RCC 7860 (cell line): ENCODE measurements around the gene PLEKHG5.

Experiments used
- DNase-seq: peaks from one replicate; pipeline ENCODE4 v3.0.0-alpha.2; 2015; ENCODE audit warnings: low spot score
- FAIRE-seq: peaks from 2 replicates; lab custom pipeline; 2012; peaks lifted over from hg19 to GRCh38; lab: Jason Lieb, UNC

Gene PLEKHG5

DNA sequence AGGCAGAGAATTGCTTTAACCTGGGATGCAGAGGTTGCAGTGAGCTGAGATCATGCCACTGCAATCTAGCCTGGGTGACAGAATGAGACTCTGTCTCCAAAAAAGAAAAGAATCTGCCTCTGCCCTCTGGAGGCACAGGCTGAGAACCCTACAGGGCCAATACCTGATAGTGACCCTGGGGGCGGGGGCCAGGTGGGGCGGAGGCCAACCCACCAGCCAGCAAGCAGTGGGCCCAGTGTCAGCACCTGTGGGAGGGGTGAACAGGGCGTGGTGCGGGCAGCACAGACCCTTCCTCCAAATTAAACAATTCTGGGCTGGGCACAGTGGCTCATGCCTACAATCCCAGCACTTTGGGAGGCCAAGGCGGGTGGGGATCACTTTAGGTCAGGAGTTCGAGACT lies 19.0 kb upstream of the PLEKHG5 start:
- DNase-seq, result no peak
- FAIRE-seq, result no peak

DNA sequence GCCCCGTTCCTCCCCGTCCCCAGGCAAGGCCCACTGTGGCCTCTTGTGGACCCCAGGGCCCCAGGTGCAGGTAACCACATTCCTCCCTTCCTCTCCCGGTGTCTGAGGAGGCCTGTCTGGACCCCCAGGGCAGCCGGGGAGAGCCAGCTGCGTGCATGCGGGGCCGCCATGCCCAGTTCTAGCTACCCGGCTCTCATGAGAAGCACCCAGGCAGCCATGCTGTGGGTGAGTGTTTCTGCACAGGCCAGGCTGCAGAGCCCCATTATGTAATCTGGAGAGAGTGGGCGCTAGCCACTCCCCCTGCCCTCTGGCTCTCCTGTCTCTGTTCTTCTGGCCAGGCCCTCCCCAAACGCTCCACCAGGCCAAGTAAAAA lies 18.4 kb upstream of the PLEKHG5 start:
- no peak for DNase-seq
- FAIRE-seq, result no peak

DNA sequence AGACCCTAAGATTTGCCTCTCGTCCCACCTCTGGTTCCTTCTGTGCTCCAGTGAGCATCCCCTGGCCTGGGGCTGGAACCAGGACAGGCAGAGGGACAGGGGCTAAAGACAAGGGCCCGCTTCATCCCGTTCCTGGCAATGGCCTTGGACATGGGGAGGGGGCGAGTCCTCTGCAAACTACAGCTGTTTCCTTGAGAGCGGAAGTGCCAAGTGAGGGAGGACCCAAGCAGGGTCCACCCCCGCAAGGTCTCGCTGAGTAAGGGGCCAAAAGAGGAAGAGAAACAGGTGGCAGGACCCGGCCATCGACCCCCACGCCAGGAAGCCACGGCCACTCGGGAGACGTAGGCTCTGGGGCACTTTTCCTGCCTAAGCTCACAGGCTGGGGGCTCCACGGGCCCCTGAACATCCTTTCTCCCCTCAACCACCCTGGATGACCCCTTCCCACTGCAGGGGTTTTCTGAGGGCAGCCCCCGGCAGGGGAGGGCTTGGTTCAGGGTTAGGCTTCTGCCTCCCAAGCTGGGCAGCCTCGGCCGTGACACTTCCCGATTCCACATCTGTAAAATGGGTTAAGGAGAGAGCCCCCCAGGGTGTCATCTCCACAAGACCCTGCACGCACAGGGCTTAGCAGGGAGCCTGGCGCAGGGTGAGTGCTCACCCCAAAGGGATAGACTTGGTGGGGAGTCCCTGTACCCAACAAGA lies 17.9 kb upstream of the PLEKHG5 start:
- FAIRE-seq (no peak), DNase-seq (no peak)

DNA sequence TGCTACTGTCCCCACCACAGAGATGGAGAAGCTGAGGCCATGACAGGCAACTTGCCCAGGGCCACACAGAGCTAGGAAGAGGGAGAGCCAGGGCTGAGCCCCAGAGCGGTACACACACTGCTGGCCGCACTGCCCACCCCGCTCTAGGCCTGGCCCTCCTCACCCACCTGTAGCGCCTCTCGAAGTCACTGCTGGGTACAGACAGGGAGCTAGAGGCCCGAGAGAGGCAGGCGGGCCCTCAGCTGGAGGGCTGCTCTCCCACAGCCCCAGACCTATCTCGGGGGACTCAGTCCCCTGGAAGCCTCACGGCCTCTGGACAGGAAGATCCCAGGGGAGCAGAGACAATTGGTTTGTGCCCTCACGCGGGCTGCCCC lies 17.3 kb upstream of the PLEKHG5 start:
- DNase-seq (no peak), FAIRE-seq (no peak)

DNA sequence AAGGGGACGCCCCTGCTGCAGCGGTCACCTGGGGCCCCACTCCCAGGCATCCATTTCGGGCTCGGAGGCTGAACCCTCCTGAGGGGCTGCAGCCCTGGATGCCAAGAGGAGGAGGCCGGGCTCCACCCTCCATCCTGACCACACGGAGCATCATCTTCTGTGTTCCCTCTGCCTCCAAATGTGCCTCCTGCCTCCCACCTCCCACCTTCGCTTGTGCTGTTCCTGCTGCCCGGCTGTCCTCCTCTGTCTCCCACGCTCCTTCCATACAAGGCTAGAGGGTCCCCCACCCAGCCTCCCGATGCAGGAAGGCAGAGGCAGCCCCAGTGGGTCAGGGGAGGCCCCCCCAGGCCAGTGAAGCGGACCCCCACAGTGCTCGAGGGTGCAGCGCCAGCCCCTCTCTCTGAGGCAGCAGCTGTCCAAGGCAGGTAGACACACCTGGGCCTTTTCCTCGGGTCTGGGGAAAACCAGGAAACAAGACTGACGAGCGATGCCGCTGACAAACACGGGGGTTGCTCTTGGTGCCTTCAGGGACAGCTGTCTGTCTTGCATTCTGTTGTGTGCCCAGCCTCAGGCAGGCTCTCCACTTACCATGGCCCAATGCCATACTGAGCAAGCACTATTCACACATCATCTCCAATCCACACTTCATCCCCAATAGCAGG lies 16.8 kb upstream of the PLEKHG5 start:
- no peak for FAIRE-seq

DNA sequence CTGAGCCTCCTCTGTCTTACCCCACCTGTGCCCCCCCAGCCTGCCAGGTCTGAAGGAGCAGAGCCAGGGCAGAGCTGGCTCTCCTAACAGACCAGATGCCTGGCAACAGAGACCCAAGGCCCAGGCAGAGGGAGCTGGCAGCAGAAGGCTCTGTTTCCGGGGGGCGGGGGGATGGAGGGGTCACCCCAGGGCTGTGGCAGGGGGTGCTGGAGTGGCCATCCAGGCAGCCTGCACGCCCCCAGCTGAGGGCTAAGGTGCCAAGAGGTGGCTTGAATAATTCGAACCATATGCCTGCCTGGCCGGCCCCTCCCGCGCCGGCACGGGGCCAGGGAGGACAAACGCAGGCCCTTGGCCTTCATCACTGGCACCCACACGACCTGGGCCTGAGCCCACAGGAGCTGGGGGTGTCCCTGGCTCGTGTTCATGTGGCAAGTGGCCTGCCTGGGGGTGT lies 16.0 kb upstream of the PLEKHG5 start:
- DNase-seq, result no peak
- FAIRE-seq, result no peak

More for the DNA sequence above, 16.8 kb upstream of the PLEKHG5 start:
- no peak for DNase-seq

DNA sequence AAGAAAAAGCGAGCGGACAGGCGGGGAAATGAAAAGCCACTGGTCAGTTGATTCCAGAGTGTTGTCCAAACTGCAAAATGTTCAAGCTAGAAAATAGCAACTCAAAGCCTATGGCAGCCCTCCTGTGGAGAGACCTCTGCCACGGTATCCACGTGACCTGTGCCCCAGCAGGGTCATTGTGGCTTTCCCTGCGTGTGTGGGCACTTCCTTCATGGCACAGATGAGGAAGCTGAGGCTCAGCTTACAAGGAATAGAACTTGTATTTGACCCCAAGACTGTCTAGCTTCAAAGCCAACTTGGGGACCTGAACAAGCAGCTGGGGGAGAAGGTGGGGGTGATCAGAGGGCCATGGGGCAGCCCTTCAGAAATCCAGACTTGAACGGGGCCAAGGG lies 15.6 kb upstream of the PLEKHG5 start:
- FAIRE-seq, result no peak
- no peak for DNase-seq

DNA sequence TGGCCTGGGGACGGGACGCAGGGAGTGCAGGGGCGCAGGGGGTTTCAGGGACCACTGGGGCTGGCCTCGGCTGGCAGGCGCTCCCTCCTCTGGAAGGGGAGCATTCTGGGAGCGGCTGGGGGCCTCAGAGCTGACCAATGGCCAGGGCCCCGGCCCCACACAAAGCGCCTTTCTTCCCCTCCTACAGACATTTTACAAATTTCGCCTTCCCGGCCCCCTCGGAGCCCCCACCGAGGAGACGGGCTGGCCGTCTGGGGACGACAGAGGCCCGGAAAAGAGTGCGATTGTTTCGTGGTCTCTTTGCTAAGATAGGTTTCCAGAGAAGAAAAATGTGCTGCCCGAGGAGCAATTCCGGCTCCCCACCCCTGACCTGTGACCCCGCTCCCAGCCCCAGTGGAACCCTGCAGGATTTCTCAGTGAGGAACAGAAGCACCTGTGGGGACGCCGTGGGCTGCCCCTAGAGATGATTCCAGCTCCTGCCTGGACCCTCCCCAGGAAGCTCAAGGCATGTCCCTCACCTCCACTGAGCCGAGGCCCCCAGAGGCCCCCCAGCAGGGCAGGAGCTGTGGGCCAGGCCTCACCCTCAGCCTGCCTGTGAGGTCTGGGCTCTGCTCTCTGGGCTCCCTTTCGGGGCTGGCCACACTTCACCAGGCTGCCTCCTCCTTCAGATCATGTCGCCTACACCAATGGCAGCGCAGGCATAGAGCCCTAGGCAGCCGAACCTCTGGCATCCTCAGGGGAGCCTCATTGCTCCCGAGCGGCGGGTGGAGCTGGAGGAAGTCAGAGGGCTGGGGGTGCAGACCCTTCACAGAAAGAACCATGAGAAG lies 15.0 kb upstream of the PLEKHG5 start:
- no peak for DNase-seq
- no peak for FAIRE-seq

DNA sequence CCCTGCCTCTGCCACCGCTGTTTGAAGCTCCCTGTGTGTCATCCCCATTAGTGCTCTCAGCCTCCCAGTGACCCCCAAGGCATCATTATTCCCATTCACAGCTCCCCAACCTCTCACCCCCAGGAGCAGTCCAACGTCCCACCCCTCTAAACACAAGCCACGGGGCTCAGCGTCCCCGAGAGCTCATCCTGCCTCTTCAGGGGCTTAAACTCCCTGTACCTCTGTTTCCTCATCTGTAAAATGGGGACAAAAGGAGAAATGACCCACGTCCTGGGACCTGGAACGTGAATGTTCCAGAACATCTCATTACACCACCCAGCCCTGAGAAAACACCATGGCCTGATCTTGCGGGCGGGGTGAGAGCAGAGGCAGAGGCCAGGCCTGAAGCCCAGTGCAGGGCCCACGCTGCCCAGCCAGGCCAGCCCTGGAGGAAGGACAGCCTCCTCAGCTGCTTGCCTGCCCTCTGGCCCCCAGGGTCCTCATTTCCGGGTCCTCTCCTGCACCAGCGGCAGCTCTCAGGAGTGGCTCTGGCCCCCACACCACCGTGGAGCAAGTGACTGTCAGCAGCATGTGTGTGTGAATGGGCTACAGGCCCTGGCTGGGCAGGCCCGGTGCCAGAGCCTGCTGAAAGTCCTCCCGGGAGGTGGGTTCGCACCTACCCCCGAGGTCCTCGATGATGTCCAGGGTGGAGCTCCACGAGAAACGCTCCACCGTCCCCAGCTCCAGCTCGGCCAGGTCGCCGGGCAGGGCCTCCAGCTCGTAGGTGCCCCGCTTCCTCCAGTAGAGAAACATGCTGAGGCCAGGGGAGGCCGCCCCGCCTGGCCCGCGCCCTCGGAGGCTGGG lies 14.1 kb upstream of the PLEKHG5 start:
- no peak for FAIRE-seq
- no peak for DNase-seq

DNA sequence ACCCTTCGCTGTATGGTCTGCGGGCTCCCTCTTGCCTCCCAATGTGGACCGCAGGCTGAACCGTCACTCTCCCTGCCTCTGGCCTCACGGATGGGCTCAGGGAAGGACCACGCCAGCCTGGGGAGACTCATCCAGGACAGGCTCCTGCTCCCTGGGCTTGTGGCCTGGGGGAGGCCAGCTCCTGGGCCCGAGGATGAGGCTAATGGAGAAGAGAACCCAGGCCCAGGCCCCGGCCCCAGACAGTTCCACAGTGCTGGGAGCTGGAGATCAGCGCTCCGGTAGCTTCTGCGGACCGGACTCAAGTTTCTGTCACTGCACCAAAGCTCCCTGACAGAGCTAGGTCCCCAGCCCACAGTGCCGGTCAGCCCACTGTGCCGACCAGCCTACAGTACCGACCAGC lies 13.4 kb upstream of the PLEKHG5 start:
- FAIRE-seq, result no peak
- DNase-seq, result no peak

DNA sequence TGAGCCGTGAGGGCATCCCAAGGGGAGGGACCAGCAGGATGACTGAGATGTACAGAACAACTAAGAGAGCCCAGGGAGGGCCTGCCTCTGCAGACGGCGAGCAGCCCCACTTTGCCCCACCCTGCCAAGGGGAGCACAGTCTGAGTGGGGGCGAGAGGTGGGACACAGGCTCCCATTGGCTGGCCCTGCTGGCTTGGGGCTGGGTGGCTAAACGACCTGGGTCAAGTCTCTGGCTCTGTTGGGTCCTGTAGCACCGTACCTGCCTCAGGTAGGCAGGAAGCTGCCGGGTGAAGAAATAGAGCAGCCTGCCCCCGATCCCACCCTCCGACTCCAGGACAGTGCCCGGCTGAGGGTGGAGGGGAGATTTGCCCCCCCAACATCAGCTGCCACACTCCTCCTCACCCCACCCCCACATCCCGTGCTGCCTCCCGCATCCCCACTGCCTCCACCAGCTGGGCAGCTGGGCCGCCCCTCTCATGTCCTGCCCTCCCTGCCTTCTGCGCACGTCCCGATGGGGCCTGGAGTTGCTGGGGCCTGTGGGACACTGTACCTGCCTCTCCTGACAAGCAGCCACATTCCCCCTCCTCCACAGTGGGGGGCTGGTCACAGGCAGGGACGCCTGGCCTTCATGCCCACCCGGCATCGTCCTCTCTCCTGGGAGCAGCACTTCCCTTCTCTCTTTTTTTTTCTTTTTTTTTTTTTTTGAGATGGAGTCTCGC lies 12.6 kb upstream of the PLEKHG5 start:
- DNase-seq, result no peak
- no peak for FAIRE-seq

DNA sequence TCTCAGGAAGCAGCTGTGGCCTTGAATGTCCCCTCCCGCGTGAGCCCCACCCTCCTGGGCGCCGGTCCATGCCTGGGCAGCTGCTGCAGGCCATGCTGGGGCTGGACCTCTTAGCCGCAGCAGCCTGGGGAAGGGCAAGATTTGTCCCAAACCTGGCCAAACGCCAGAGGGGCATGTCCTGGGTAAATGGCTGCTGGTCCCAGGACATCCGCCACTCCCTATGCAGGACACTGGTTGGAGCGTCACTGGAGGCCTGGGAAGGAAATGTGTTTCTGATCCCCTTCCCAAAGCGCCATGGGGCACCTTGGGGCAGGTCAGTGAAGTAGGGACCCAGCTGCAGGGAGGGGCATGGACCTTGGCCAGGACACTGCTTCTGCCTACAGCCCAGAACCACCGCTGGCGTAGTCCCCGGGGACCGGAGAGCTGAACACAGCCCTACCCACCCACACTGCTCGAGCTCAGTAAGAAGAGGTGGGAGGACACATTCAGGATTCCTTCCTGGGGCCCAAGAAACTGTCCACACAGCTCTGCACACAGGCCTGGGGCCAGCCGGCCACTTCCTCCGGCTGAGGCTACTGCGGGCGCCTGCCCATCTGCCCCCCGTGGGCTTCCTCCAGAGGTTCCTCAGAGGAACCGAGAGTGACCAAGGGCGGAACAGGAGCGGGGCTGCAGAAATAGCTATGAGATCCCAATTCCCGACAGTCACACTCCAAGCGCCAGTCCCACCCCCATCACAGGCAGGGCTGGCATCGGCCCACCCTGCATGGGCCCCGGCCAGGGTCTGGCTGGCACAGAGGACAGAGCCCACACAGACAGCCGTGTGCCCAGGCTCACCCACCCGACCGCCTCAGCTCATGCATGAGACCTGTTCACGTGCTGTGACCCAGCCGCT lies 10.8 kb upstream of the PLEKHG5 start:
- no peak for DNase-seq
- no peak for FAIRE-seq

DNA sequence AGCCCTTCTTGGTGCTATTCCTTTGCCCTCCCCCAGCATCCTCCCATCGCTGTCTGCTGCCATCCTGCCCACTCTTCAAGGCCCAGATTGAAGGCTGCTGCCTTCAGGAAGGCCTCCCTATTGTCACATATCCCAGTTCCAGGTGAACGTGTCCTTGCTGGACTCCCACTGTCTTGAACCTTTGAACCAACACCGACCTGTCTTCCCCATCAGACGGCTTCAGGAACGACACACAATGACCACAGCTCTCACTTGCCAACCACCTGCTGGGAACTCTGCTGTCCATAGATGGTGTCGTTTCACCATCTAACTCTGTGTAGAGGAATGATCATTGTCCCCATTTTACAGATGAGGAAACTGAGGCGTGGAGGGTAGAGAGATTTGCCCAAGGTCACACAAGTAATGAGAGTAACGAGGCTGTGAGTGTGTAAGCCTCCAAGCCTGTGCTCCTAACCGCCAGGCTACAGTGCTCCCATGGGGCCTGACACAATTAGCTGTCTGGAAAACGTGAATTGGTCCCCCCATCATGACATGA lies 9.9 kb upstream of the PLEKHG5 start:
- DNase-seq (no peak), FAIRE-seq (no peak)

DNA sequence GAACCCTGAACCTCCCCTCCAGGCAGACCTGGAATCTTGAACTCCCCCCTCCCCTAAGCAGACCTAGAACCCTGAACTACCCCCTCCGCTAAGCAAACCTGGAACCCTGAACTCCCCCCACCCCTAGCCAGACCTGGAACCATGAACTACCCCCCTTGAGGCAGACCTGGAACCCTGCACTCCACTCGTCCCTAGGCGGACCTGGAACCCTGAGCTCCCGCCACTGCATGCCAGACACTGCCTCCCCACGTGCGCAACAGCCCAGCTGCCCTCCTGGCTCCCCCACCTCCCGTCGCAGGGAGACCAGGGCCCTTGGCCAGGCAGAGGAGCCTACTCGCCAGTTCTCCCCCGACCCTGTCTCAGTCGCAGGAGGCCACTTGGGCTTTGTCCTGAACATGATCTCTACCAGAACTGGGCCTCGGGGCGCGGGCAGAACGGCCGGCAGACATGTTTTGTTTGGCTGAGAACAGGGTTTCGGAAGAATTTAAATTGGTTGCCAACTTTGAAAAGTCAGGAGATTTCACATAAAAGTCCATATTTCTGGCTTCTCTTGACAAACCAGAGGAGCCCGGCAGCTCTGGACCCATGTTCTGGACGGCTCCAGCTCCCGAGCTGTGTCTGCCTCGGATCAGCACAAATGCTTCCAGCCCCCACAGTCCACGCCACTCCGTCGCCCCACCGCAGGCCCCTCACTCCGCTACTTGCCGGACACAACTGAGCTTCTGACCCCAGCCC lies 9.2 kb upstream of the PLEKHG5 start:
- no peak for DNase-seq
- FAIRE-seq, result no peak

DNA sequence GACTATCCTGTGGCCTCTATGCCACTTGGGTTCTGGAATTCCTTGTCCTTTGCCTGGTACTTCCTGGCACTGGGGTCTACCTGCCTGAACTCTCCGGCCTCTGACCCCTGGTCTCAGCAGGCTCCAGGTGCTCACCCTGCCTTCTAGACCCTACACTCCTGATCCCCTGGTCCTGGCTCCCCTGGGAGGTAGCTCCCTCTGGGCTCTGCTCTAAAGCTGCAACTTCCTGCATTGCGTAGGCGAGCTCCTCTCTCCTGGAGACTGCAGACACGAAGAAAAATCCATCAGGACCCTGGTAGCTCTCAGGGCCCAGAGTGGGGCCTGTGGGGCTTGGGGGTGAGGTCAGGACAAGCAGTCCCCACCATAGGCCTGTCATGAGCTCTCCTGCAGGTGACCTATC lies 7.8 kb upstream of the PLEKHG5 start:
- FAIRE-seq (no peak), DNase-seq (no peak)

DNA sequence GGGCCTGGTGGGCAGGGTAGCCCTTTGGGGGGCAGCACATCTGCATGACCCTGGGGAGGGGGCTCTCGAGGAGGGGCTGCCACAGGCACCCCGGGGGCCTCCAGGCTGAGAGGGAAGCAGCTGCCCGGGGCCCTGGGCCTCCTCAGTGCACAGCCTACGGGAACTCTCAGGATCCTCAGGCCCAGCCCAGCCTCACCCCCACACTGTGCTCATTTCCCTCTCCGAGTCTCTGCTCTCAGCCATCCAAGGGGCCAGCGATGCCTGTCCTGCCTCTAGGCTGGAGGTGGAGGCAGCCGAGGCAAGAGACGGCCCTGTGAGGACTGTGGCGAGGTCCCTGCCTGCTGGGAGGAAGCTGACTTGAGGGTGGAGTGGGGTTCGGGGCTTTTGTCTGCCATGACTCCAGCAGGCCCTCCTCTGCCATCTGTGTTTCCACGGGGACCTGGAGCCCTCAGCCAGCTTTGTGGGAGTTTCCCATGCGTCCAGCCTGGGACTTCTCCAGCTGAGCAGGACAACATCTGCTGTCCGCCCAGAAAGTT lies 7.2 kb upstream of the PLEKHG5 start:
- no peak for DNase-seq
- FAIRE-seq, result no peak

DNA sequence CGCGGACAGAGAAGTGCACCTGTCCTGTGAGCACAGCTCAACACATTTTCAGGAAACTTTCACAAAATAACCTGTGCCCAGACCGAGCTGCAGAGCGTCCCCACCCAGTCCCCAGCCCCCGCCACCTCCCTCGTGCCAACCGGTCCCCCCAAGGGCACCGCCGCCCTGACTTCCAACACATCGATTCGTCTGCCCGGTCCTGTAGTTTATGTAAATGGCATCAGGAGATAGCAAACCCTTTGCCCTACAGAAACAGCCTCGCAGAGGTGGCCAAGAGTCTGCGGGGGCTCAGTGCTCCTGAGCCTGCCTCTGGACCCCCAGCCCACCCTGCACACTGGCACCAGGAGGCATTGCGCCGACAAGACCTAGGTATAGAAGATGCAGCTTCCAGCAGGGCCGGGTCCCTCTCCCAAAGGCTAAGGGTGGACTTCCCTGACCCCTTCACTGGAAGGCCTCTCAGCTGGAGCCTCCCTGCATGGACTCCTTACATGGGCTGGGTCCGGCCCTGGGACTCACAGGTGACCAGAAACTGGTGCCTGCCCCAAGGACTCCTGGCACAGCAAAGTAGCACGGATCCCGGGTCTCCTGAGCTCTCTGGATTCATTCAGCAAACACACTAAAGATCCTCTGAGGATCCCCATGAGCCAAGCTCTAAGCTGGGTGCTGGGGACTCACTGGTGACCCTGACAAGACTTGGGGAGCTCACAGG lies 6.6 kb upstream of the PLEKHG5 start:
- no peak for DNase-seq
- no peak for FAIRE-seq
